Liver (tissue), 3 donors: ENCODE data around the gene PRND.

Source experiments
- CTCF ChIP-seq: fragments of 150-350 bp; IDR thresholded peaks from 2 replicates; pipeline ENCODE4 v1.5.1; 2017; ENCODE audit warnings: improper control_type of control experiment, low read depth, low read length; ENCODE audit not compliant: missing input control
- EGR1 ChIP-seq, 2 donors: IDR thresholded peaks; 2 replicates each; pipeline ENCODE4 v1.6.1; 2016 to 2018; ENCODE audit warnings: antibody characterized with exemption in 2 of 2, low read depth in 2 of 2
- FOXA1 ChIP-seq: IDR thresholded peaks from 2 replicates; pipeline ENCODE4 v1.6.1; 2016; ENCODE audit warnings: antibody characterized with exemption
- REST ChIP-seq: IDR thresholded peaks from 2 replicates; pipeline ENCODE4 v1.6.1; 2016; ENCODE audit warnings: antibody characterized with exemption, mild to moderate bottlenecking
- TAF1 ChIP-seq: conservative IDR thresholded peaks from 2 replicates; pipeline ENCODE4 v1.6.1; 2016; ENCODE audit warnings: antibody characterized with exemption, mild to moderate bottlenecking
- donor health status: healthy.
- donor health status: healthy.

DNA sequence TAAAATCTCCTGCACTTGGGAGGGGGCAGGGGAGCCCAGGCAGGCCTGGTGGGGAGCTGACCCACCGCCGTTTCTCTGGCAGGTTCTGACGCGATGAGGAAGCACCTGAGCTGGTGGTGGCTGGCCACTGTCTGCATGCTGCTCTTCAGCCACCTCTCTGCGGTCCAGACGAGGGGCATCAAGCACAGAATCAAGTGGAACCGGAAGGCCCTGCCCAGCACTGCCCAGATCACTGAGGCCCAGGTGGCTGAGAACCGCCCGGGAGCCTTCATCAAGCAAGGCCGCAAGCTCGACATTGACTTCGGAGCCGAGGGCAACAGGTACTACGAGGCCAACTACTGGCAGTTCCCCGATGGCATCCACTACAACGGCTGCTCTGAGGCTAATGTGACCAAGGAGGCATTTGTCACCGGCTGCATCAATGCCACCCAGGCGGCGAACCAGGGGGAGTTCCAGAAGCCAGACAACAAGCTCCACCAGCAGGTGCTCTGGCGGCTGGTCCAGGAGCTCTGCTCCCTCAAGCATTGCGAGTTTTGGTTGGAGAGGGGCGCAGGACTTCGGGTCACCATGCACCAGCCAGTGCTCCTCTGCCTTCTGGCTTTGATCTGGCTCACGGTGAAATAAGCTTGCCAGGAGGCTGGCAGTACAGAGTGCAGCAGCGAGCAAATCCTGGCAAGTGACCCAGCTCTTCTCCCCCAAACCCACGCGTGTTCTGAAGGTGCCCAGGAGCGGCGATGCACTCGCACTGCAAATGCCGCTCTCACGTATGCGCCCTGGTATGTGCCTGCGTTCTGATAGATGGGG, 3.0 kb downstream of the PRND start:
- no peak for TF ChIP-seq REST
- no peak for TF ChIP-seq TAF1
- no peak for TF ChIP-seq EGR1 (IDR thresholded peaks at IDR 0.05; ENCODE audit: low read depth in 2 of 2)
- no peak for TF ChIP-seq CTCF
- no peak for TF ChIP-seq FOXA1
